DOHH2 (cell line): ENCODE measurements around the gene OR10Z1.

Experiments
- CTCF ChIP-seq: fragments of 200-600 bp; sonication (generic); IDR thresholded peaks from one replicate; pipeline ENCODE4 v1.5.1; 2014; ENCODE audit warnings: antibody characterized with exemption, mild to moderate bottlenecking, low read depth, low read length; ENCODE audit not compliant: poor library complexity, severe bottlenecking
- EZH2phosphoT487 ChIP-seq: fragments of 200-600 bp; sonication (generic); IDR thresholded peaks from 2 replicates; pipeline ENCODE4 v1.6.1; 2017; ENCODE audit warnings: borderline replicate concordance, mild to moderate bottlenecking, antibody characterized with exemption, low read length, moderate library complexity, mixed read lengths

- TF ChIP-seq CTCF (no peak), EZH2phosphoT487 (no peak)
Measured at GRCh38 chr1:158577561-158577960, 27.5 kb upstream of the OR10Z1 start.
